Activated T-cell treated with anti-CD3 and anti-CD28 coated beads, Interleukin-2, amount 50 U/mL, for 1 hour (primary cell): ENCODE measurements around the gene RASL10B.

Source experiments
- DNase-seq: peaks from one replicate; pipeline ENCODE4 v3.0.0-alpha.2; 2020

The RASL10B gene

DNA sequence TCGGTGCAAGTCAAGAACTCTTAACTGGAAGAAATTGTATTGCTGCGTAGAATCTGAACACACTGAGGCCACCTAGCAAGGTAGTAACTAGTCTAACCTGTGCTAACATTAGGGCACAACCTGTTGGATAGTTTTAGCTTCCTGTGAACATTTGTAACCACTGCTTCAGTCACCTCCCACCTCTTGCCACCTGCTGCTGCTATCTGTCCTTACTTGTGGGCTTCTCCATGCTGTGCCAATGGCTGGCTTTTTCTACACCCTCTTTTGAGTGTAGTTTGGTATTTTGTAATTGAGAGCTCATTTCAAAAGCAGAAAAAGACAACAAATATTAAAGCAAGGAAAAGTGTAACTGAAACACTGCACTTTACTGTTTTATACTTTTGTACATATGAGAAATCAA, 7.7 kb upstream of the RASL10B start:
- no peak for DNase-seq

DNA sequence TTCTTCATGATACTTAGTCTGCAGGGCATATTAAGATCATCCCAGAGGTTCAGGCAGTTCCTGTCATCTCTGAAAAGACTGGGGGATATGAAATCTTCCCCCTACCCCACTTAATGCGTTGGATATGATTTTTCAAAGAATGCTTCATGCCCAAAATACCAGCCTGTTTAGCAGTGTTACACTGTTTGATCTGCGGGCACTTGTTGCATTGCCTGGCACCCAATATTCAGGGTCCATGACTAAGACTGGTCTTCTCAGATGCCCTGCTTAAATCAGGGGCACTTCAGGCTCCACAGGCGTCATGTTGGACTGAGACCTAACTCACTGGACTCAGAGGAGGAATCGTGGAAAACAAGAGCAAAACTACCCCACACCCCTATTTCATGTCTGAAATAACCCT, 6.4 kb upstream of the RASL10B start:
- no peak for DNase-seq

DNA sequence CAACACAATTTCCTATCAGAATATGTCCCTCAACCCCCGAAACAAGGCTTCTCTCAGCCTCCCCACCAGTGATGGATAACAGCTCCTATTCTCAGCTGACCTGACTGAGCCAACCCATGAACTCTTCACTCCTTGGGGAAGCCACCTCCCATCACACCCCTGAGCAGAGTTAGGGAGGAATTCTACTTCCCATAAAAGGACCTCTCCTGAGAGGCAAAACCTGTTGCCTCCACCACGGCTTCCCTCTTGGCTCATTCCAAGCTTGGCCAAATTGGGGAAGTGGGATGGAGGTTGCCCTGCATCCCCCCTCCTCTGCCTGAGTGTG, 5.7 kb upstream of the RASL10B start:
- no peak for DNase-seq

DNA sequence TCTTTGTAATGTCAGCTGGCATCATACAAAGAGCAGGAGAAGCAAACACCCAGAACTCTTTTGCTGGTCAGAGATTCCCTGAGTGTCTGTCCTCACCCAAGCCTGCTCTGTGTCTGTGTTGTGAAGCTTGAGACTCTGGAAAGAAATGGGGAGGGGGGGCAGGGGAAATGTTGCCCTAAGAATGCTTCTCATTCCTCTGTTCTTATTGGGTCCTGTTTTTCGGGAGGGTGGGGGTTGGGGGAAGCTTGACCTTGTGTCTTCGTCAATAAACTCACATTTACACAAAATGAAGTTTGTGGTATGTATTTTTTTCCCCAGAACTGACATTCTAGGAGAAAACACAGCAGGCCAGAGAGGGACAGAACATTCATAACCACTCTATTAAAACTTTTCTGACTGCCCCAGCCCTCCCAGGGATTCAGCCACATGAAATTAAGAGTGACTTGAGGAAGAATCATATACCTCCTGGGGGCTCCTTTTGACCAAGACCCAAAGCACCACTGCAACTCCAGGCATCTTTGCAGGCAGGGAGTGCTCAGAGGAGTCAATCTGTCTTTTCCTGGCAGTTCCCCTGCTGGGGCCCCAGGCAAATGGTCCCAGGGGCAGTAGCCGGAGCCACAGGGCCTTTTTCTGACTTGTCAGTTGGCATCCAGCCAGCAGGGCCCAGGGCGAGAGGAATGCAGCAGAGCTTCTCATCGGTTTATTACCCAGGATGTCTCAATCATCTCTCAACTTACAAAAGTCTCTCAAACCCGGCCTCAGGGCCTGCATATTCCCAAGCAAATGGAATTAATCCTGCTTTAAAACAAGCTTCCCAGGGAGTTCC, 5.1 kb upstream of the RASL10B start:
- DNase-seq: no peak

DNA sequence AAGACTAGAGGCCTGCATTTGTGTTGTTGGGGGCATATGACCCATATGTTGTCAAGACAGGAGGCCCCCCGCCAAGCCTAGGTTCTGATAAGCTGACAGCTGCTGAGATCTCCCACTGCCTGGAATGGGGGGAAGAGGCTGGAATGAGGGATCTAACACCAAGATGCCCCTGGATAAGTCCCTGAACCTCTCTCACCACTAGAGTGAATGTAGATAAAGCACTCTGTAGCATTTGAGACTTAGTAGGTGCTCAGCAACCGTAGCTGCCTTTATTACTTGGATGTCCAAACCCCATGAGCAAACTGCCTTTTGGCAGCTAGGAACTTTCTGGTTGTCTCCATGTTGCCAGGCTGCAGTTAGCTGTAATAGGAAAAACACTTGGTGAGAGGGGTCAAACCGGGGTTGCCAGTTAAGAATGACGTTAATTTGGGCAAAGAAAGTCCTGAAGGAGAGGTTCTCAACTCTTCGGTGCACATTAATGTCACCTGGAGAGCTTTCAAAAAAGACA, 4.4 kb upstream of the RASL10B start:
- no peak for DNase-seq

DNA sequence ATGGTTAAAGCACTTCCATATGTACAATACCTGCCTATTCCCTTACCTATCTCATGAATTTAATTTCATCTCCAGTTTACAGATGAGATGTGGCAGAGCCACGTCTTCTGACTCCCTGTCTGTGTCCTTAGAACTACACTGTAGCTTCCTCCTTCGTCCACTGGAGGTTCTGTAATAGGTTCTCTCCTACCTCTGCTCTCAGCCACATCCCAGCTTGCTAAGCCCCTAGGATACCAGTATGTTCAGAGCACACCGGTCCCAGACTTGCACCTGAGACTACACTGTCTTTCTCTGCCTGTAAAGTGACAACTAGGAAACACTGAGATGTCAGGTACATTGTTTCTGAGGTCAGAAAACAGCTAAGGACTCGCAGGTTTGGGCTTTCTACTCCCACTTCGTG, 3.8 kb upstream of the RASL10B start:
- DNase-seq: no peak

DNA sequence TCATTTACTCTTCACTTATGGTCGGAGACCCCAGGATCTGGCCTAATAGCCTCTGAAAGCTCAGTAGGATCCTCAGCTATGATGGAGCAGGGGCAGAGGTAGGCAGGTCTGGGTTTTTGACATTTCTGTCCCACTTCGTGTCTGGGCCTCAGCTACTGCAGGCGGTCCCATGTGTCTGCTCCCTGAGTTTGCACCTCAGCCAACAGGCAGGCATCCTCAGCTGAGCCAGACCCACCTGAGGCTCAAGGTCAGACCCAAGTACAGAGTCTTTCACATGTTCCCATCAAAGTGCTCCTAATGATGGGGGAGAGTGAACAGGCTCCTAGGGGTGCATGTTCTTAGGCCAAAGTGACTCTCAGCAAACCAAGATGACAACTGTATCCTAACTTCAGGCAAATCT, 2.9 kb upstream of the RASL10B start:
- no peak for DNase-seq

DNA sequence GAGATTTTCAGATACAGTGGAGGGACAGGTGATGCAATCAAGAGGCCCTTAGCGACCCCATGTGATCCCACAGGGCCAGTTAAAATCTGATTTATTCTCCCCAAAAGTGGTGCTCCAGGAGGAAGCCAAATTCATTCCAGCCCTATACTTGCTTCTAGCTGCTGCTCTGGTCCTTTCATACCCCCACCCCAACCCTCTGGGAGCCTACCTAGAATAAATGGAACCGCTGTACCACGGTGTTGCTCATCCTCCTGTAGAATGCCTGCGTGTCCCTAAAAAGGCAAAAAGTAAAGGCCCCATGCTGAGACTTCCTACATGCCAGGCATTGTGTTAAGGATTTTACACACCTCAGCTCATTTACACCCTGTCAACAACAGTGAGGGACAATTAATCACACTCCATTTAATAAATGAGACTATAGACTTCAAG, 2.0 kb upstream of the RASL10B start:
- no peak for DNase-seq

DNA sequence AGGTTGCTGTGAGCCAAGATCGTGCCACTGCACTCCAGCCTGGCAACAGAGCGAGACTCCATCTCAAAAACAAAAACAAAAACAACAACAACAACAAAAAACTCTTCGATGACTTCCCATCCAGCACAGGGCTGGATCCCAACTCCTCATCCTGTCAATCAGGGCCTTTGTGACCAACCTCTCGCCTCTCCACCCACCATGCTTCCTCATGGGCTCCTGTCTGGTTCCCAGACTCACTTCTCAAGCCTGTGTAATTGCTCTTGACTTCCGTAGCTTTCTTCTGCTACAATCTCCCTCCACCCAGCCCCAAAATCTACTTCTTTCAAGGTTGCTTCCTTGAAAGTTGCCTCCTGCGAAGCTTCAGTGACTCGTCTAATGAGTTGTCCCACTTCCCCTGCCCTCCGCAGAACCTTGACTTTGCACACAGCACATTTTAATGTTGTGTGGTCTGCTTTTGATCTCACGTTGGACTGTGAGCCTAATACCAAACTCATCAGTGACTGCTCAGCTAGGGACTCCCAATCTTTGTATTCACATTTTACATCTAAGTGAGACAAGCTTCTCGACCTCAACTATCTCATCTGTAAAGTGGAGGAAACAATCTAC, 936 bp upstream of the RASL10B start:
- no peak for DNase-seq

DNA sequence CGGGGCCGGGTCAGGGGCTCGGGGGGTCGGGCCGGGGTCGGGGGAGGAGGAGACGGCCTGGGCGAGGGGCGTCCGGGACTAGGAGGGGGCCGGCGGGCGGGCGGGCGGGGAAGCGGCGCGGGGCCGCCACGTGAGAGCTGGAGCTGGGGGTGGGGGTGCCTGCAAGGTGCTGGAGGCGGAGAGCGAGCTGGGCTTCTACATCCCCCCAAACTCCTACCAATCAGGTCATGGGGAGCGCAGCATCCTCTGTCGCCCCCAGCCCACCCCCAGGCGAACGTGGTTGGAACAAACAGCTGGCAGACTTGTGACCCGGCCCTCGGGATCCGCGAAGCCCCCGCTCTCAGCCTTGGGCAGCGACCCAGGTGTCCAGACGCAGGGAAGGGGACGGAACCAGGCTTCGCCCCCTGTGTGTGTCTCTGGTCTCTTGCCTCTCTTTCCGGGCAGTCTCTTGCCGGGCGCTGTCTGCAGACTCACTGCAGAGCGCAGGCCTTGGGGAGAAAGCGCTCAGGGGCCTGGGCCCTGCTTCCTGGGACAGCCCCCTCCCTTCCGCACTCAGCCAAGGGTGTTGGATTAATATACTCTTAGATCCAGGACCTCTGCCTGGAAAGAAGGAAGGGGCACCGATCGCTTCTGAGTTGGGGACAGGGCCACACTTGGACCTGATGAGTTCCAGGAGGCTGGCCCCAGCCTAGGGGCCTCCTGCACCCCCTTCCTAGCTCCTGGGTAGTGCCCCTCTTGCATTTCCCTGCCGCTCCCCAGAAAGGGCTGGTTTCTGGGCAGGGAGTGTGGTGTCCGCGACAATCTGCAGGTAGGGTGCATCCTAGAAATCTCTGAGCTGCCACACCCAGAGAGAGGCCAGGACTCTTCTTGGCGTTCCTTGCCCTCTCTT, 722 bp downstream of the RASL10B start:
- no peak for DNase-seq

DNA sequence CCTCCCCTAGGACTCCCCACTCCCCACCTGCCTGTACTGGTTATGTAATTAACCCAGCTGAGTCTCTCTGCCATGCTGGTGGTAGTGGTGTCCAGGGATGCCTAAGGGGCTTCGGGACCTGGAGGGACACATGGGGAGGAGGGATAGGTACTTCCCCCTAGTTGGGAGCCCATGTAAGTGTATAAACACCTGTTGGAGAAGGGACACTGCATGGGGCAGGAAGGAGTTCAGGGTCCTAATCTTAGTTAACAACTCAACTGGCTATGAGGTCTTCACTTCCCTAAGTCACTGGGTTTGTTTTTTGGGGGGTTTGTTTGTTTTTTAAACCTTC, 1.3 kb downstream of the RASL10B start:
- DNase-seq: no peak

DNA sequence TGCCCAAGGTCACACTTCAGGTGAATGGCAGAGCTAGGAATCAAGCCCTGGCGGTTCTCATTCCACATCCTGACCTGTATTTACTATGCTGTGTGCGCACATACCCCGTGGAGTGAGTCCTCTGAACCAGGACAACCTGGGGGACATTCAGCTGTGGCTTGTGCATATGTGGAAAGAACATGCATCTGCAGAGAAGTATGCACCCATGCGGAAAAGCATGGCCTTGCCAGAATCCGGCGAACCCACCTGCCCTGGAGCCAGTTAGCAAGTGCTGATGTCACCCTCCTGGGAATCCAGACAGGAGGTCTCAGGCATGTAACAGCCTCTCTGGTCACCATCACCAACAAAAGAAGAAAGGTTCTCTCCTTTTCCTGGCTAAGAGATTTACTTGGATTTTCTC, 1.9 kb downstream of the RASL10B start:
- no peak for DNase-seq

DNA sequence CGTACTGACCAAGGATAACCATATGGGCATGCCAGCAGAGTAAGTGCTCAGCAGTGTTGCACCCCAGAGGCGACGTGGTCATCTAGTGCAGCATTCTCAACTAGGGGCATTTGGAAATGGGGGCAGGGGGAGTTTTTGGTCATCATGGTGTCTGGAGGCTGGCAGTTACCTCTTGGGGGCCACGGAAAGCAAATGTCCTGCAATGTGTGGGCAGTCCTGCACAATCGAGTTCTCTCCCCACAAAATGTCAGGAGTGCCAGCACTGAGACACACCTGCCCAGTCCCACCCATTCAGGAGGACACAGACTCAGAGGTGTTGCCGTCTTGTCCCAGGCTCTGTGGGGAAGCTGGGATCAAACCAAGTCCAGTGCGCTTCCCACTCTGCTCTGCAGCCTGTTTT, 3.0 kb downstream of the RASL10B start:
- DNase-seq: no peak

DNA sequence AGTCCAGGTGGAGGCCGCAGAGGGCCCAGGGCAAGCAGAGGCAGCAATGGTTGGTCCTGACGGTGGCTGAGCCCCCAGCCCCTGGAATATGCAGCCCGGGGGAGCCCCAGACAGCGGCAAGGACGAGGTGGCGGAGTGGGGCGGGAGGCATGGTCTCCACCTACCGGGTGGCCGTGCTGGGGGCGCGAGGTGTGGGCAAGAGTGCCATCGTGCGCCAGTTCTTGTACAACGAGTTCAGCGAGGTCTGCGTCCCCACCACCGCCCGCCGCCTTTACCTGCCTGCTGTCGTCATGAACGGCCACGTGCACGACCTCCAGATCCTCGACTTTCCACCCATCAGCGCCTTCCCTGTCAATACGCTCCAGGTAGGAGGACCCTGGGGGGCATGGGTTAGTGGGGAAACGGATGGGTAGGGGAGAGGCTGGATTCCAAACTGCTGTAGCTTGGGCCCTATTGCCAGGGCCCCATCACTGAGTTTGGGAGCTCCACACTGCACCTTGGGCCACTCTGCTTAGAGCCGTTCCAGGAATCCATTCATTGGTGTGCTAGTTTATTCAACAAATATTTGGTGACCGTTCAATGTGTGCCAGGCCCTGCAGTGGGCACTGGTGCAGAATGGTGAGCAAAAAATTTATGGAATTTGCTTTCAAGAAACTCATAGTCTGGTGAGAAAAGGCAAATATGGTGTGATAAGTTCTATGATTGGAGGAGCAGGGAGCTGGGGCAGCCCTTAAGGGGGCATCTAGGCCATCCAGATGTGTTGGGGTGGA, 3.8 kb downstream of the RASL10B start:
- no peak for DNase-seq

DNA sequence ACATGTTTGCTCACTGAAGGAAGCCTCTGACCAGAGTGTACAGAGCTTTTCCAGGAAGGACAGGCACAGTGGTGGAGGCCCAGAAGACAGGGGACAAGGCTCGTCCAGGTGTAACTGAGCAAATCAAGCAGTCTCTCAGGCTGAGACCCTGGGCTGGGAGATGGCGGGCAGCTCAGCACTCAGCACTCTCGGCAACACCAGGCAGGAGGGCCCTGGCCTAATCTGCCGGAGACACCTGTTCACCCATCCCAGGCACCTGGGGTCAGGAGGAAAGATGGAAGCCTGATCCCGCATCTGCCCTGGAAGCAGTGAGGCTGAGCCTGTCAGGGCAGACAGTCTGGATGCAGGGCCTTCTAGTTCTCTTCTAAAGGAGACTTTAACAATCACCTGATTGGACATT, 4.8 kb downstream of the RASL10B start:
- DNase-seq: no peak

DNA sequence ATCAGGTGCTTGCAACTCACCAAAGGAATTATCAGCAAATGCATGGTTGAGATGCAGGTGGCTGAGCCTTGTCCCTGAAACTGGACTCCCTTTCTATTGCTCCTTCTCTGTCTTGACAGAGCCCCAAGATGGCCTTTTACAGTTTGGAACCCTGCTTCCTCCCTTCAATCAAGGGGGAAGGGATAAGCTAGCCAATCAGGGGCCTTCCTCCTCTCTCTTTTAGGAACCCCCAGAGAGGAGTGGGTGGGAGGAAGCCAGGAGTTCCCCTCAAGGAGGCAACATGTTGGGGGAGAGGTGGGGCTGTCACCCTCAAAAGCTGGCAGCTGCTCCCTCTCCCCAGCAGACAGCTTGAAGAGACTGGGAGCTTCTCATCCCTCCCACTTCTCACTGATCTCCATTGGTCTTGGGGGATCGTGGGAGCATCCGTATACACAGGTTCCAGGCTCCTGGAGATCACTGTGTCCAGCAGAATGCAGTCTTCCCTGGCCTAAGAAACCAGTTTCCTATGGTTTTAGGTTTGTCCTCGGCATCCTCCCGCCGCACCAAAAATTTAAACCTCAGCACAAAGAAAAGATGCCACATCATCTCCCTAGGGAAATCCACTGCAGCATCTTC, 7.2 kb downstream of the RASL10B start:
- DNase-seq: no peak

DNA sequence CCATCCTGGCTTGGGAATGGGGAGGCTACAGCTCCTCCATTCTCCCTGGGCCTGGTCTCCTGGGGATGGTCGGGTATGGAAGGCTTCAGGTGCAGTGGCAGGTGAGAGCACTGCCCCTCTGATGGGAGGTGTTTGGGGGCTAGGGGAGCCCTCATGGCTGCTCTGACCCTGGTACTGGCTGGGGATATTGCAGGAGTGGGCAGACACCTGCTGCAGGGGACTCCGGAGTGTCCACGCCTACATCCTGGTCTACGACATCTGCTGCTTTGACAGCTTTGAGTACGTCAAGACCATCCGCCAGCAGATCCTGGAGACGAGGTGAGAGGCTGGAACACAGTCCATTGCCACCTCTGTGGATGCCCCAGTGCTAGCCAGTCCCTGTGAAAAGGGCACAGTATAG, 8.8 kb downstream of the RASL10B start:
- no peak for DNase-seq

DNA sequence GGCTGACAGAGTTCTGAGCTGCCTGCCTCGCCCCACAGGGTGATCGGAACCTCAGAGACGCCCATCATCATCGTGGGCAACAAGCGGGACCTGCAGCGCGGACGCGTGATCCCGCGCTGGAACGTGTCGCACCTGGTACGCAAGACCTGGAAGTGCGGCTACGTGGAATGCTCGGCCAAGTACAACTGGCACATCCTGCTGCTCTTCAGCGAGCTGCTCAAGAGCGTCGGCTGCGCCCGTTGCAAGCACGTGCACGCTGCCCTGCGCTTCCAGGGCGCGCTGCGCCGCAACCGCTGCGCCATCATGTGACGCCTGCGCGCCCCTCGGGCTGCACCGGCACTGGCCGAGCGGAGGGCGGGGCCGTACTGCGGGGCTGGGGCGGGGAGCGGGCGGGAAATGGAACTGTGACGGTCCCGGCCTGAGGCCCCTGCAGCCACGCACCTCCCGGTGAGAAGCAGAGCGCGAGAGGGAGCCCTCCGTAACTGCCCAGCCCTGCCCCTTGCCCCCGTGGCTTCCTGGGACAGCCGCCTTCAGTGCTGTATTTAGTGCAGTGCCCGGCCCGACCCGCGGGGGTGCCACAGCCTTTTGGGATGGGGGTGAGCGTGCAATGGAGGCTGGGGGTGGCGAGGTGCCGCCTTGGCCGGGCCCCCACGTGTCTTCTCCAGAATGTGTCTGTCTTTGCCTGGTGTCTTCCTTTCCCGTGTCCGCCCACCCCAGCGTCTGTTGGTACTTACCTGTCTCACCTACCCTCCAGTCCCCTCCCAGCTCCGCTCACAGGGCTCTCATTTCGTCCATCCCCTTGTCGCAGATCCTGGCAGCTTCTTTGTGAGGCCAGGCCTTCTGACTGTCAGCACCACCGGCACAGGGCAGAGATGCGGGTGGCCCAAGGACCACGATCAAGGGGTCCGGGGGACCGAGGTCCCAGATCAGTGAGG, 9.8 kb downstream of the RASL10B start:
- no peak for DNase-seq

DNA sequence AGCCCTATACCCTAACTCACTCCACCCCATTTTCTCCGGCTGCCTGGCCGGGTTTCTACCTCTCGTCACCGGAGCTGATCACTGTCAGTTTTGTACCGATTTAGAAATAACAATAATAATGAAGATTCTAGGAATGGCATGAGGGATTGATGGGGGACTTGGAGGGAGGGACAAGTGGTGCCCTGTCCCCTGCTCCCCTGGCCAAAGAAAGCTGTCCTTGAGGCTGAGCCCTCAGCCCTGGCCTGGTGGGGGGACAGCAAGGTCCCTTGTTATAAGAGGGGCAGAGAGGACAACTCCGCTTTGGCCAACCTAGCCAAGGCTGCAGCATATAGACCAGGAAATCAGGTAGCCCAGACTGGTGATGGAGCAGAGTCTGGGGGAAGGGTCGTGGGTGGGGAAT, 11.1 kb downstream of the RASL10B start:
- no peak for DNase-seq

DNA sequence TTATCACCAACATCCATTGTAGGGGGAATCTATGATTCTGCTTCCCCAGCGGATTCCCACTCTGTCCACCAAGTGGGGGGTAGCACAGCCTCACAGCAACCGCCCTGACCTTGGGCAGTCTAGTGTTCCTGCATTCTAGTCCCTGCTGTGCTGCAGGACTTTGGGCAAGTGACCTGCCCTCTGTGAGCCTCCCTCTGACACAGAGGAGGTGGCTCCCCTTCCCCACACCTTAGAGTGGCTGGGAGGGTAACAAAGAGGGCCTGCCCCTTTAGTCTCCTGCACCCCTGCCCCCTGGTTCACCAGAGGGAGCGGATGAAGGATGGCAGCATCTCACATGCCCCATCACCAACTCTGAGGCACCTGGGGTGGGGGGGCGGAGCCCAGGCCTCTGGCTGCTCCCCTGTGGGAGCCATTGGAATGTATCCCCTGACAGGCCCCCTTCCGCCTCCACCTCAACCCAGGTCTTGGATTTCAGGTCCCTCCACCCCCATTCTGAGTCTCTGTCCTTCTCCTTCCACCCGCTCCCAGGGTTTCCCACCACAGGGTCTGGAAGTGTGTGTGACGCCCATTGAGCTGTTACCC, 11.5 kb downstream of the RASL10B start:
- DNase-seq: no peak
